HG03575 (cell line): Measurements from ENCODE around the gene S1PR4.

Source experiments
- ATAC-seq: cut with Tn5 transposase; IDR thresholded peaks from one replicate; pipeline ENCODE4 v1.9.1; 2021; ENCODE audit not compliant: unreplicated experiment, insufficient number of reproducible peaks, low FRiP score; ENCODE audit errors: extremely low read depth

S1PR4 gene, protein sequence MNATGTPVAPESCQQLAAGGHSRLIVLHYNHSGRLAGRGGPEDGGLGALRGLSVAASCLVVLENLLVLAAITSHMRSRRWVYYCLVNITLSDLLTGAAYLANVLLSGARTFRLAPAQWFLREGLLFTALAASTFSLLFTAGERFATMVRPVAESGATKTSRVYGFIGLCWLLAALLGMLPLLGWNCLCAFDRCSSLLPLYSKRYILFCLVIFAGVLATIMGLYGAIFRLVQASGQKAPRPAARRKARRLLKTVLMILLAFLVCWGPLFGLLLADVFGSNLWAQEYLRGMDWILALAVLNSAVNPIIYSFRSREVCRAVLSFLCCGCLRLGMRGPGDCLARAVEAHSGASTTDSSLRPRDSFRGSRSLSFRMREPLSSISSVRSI

DNA sequence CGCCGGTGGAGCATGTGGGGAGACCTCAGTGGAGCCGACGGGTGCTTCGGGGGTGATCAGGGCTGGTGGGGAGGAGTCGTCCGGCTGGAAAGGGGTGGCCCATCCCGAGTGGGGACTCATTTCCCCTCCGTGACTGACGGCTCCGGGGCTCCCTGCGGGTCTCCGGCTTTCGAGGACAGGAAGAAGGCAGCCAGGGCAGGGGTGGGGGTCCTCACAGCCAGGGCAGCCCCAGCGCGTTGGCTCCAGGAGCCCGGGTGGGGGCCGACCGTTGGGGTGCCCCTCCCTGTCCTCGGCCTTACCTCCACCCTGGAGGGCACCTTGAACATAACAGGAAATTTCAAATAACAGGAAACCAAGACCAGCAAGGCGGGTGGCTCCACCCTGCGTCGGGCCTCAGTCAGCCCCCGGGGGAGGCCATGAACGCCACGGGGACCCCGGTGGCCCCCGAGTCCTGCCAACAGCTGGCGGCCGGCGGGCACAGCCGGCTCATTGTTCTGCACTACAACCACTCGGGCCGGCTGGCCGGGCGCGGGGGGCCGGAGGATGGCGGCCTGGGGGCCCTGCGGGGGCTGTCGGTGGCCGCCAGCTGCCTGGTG, at the start of gene S1PR4:
Gene S1PR4 (plus strand): TSS at position 393 of the 596 bp plus-strand sequence. CDS start 24 bp downstream, at position 417.
- ATAC-seq = no peak

DNA sequence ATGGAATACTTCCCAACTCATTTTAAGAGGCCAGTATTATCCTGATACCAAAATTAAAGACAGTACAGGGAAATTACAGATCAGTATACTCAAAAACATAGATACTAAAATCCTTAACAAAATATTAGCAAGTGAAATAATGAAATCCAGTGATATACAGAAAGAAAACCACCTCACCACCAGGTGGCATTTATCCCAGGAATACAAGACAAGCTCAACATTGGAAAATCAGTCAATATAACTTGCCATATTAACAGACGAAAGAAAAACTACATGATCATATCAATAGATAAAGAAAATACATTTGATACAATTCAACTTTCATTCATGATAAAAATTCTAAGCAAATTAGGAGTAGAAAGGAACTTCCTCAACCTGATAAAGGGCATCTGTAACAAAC, 49.5 kb upstream of the S1PR4 start:
- no peak for ATAC-seq

DNA sequence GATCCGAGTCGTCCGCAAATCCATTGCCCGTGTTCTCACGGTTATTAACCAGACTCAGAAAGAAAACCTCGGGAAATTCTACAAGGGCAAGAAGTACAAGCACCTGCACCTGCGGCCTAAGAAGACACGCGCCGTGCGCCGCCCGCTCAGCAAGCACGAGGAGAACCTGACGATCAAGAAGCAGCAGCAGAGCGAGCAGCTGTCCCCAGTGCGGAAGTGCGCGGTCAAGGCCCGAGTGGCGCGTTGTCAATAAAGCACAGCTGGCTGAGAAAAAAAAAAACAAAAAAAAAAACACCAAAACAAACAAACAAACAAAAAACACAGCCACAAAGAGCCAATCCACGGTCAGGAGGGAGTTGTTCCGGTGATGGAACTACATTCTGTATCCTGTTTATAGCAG, 47.4 kb upstream of the S1PR4 start:
- no peak for ATAC-seq

DNA sequence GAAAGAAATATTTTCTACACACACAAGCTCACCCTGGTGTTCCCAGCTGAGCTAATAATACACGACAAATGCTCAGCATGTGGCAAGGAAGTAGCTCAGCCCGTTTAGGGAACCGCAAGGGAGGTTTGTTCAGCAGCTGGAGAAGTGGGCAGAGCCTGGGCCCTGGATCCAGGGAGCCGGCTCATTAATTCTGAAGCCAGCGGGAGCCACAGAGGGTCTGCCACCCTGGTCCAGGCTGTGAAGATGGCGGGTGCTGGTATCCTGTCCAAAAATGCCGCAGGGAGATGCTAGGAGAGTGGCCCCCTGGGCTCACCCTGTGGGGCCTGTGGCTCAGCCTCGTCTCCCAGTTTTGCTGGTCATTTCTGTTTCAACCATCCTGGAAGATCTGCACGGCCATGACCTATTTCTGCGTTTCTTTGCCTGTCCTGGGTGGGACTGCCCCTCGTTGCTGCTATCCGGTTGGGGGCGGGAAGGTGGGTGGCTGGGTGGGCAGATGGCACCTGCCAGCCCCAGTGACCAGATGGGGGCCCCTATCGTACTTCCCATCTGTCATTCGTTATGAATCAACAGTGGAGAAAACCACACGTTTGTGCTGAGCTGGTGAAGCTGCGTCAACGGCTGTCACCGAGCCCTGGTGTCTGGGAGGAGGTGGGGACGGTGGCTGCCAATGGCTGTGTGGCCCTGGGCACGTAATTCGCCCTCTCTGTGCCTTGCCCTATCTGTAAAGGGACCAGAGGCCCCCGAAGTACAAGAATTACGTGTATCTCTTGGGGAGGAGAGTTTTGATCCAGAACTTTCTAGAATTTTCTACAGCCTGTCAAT, 45.4 kb upstream of the S1PR4 start:
- no peak for ATAC-seq

DNA sequence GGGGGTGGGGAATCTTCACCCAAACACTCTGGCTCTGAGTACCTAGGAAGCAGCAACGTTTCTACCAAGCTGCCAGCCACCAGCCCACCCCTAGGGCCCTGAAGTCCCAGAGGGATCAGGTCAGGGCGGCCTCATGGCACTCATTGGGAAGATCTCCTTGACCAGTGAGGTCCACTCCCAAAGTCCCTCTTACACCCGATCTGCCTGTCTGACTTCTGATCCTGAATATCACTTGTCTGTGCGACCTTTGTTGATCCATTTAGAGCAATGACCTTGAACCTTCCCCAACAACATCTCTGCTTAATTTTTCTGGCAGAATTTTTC, 44.8 kb upstream of the S1PR4 start:
- ATAC-seq = no peak

DNA sequence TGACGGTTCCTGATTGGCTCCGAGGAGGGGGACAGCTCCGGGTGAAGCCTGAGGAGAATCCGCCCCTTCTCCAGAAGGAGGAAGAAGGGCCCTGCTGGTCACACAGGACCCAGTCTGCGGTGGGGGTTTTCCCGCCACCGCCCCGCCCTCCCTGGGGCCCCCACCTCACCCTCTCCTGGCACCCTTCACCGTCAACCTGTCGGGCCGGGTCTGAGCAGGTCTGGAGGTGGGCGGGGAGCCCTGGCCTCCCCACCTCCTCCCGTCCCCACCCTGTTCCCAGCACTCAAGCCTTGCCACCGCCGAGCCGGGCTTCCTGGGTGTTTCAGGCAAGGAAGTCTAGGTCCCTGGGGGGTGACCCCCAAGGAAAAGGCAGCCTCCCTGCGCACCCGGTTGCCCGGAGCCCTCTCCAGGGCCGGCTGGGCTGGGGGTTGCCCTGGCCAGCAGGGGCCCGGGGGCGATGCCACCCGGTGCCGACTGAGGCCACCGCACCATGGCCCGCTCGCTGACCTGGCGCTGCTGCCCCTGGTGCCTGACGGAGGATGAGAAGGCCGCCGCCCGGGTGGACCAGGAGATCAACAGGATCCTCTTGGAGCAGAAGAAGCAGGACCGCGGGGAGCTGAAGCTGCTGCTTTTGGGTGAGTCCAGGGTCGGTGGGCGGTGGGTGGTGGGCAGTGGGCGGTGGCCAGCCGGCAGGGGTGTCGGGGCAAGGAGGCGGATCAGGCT, 42.4 kb upstream of the S1PR4 start, which contains the start of gene GNA15:
Gene GNA15 (plus strand): TSS at position 73 of the 723 bp plus-strand sequence. CDS start 418 bp downstream, at position 491.
- ATAC-seq = no peak

DNA sequence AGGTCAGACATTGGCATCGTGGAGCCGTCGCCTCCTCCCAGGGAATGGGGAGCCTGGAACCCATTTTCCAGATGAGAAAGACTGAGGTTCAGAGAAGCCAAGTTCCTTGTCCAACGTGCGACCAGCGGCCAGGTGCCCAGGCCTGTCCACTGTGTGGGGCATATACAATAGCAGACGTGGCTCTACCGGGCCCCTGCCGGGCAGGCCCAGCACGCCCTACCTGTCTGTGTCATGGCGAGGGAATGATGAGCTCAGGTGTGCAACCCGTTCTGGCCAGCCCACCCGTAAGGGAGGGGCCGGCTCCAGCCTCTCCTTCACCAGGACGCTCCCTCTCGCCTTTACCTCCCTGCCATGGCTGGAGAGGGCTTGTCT, 41.9 kb upstream of the S1PR4 start:
- ATAC-seq = no peak

DNA sequence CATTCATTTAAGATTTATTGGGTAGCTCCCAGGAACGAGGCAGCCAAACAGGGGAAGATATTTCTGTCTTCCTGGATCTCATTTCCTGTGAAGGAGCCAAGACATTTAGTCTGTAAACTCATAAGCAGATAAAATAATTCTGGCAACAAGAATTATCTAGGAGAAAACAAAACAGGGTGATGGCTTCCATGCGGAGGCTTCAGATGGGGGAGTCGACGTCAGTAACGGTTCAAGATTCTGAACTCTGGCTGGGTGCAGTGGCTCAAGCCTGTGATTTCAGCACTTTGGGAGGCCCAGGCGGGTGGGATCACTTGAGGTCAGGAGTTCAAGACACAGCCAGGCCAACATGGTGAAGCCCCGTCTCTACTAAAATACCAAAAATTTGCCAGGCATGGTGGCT, 41.5 kb upstream of the S1PR4 start:
- no peak for ATAC-seq

DNA sequence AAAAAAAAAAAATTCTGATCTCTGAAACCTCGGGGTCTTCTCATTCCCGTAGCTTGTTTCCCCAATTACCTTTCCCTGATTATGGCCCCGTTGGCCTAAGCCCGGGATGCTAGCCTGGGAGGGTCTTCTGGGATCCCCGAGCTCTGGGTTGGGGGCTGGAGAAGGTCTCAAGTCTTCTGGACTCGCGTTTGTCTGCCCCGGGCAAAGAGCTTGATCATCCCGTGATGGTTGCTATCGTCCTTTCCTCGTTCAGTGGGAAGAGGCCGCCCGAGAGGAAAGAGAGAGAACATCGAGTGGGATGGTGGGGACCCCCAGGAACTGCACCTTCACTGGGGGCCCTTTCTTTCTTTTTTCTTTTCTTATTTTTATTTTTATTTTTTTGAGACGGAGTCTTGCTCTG, 40.3 kb upstream of the S1PR4 start:
- no peak for ATAC-seq

DNA sequence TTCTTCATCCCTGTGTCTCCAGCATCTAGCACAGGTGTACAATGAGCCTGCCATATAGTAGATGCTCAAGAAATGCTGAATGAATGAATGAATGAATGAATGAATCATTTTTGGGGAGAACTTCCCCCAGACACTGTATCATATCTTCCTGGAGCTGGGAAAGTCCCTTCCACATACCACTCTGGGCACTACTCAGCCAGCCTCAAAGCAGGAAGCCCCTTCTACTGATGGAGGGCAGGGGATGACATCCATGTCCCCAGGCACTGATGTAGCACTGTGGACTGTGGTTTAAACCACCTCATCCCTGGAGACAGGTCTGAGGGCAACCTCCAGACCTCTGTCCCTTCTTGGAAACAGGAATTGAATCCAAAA, 37.9 kb upstream of the S1PR4 start:
- ATAC-seq = no peak

DNA sequence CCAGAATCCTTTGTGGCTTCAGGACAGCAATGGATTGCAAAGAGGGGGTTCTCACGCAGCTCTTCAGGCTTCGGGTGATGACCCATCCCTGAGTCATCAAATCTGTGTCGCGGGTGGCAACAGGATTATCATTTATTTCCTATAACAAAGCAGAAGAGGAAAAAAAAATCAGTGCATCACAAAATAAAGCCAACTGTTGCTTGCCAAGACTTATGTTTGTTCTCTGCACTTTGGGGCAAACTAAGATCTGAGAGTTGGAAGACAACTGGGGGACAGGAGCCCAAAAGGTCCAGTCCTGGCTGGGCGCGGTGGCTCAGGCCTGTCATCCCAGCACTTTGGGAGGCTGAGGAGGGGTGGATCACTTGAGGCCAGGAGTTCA, 36.3 kb upstream of the S1PR4 start:
- ATAC-seq = no peak

DNA sequence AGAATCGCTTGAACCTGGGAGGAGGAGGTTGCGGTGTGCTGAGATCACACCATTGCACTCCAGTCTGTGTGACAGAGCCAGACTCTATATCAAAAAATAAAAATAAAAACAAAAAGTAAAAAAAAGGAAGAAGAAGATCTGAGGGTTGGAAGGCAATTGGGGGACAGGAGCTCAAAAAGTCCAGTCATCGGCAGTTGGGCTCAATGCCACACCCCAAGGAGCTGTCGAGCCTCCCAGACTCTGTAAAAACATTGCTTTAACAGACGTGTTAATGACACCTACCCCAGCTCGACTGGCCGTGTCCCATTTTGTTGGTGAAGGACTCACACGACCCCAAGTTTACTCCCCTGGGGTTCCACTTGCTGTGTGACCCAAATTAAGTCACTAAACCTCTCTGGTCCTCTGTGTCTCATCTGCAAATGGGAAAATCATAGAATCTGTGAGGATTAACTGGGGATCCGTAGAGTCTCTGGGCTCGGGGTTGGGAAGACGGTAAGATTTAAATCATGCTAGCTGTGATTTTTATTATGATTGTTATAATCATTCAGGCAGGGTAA, 35.7 kb upstream of the S1PR4 start:
- ATAC-seq = no peak

DNA sequence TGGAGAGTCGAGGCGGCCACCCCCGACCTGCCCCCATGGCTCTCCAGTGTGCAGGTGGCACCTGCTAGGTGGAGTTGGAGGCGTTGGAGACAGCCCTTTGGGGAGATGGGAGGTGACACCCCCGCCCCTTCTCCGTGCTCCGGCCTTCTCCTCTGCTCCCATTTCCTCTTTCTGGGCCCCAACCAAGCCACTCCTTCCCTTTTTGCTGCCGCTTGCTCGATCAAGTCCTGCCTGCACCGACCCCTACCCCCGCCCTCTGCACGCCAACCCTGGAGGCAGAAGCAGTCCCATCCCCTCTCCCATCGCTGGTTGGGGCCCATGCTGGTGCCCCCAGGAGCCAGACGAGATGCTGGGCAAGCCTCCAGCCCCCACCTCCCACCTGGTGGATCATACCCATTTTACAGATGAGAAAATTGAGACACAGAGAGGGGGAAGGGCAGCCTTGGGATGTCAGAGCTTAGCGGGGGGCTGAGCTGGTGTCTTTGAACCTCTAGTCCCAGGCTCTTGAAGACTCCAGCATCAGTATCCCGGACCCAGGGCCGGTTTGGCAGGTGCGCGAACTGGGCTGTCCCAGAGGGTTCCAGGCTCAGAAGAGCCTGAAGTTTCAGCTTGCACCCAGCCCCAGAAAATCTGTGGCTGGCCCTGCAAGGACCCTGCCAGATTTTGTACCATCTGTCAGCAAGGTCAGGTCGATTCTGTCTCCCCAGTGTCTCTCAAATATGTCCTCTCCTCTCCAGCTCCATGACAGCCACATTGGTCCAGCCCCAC, 32.5 kb upstream of the S1PR4 start:
- ATAC-seq = no peak

DNA sequence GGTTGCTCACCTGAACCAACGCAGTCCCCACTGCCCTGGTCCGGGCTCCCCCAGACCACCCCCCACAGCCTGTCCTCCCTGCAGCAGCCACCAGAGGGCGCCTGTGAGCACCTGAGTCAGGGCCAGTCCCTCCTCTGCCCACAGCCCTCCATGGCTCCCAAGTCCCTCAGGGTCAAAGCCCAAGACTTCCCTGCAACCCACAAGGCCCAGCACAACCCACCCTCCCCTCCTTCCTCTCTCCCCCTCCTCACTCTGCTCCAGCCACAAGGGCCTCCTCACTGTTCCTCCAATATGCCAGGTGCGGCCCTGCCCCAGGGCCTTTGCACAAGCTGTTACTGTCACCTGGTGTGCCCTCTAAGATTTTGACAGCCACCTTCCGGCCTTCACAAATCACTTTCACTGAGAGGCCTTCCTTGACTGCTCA, 31.9 kb upstream of the S1PR4 start:
- ATAC-seq = no peak

DNA sequence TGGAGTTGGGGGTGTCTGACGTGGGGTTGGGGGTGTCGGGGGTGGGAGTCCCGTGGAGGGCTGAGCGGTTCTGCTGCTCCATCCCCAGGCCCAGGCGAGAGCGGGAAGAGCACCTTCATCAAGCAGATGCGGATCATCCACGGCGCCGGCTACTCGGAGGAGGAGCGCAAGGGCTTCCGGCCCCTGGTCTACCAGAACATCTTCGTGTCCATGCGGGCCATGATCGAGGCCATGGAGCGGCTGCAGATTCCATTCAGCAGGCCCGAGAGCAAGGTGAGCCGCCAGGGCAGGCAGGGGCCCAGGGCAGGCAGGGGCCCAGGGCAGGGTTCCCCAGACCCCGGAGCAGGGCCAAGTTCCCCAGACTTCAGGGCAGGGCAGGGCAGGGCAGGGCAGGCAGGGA, 30.1 kb upstream of the S1PR4 start:
- no peak for ATAC-seq

DNA sequence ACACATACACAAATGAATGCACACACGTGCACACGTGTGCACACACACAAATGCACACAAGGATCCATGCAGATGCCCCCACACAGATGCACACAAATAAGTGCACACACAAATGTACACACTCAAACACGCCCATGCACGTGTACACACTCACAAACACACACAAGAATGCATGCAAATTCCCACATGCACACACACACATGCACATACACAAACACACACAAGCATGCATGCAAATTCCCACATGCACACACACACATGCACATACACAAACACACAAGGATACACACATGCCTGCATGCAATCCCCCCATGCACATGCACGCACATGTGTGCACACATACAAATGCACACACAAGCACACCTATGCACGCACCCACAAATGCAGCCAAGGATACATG, 29.5 kb upstream of the S1PR4 start:
- ATAC-seq = no peak

DNA sequence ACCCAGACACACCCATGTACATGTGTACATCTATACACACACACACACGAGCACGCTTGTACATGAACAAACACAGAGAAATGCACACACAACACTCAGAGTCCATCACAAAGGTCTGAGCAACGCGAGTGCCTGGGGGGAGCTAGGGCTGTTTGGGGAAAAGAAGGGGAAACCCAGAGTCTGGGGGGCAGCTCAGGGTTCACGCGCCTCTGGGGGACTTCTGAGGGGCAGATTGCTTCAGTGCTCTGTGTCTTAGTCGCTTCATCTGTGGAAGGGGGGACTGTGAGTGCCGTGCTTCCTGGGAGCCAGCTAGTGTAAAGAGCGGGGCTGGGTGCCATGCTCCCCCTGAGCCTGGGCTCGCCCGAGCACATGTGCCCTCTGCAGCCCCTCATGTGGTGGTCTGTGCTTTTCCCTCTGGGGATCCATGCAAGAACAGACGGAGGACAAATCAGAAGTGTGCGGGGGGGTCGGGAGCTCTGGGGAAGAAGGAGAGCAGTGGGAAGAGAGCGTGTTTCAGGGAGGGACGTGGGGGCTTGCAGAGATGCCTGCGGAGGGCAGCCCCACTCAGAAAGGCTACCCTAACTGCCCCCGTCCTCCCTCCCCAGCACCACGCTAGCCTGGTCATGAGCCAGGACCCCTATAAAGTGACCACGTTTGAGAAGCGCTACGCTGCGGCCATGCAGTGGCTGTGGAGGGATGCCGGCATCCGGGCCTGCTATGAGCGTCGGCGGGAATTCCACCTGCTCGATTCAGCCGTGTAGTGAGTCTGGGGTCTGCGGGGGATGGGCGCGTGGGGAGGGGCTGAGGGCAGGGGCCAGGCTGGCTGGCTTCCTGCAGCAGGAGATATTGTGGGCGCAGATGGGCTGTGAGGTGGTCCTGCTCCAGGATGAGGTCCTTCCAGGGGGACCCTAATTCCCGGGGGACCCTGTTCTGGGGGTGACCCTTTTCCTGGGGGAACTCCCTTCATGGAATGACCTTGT, 28.8 kb upstream of the S1PR4 start:
- ATAC-seq = no peak
